Left renal cortex interstitium (tissue), 4 donors: ENCODE measurements around the gene GOLGA8B. TPM values are rescaled to one million over a fixed set of nuclear protein-coding genes. Genes with fewer than 3 reads are reported as not detected.
"Not testable (repeated sequence)": the region's sequence is repeated elsewhere in the genome, so short reads cannot be mapped to it uniquely, and the experiment has no call there.

Experiments
- DNase-seq, 4 donors: peaks; one replicate each; pipeline ENCODE4 v3.0.0-alpha.2; 2013; ENCODE audit warnings: low read depth in 4 of 4, low spot score in 2 of 4, missing footprints in 1 of 4
- polyA plus RNA-seq, 4 donors: library from polyadenylated mRNA; unstranded; fragments of 120-200 nt; gene quantifications; one replicate each; pipeline ENCODE4 v1.2.1, GENCODE V29; 2013; ENCODE audit not compliant: insufficient read length in 4 of 4

GOLGA8B gene
- polyA plus RNA-seq: 100 to 1,000 TPM in 2 of 4 donors, 10 to 100 TPM in 2; 38.6 to 172 (median 97.3) TPM

- DNase-seq: peak in 1 of 4 donors; percentile 47
These were observed at the start of gene GOLGA8B for GRCh38 chr15:34583399-34584329. Gene GOLGA8B (minus strand): TSS chr15:34583651. CDS start chr15:34535912, 47,739 bp downstream.

- DNase-seq: not testable (repeated sequence)
These were observed 49.7 kb upstream of the GOLGA8B start for GRCh38 chr15:34633165-34633564.

GRCh38 chr15:34628577-34629152 is 45.2 kb upstream of the GOLGA8B start:
- no peak for DNase-seq

GRCh38 chr15:34625007-34625406 is 41.6 kb upstream of the GOLGA8B start:
- no peak for DNase-seq

GRCh38 chr15:34621675-34622074 is 38.2 kb upstream of the GOLGA8B start:
- no peak for DNase-seq

GRCh38 chr15:34620814-34621213 is 37.4 kb upstream of the GOLGA8B start:
- DNase-seq: no peak

- no peak for DNase-seq
These were observed 36.7 kb upstream of the GOLGA8B start for GRCh38 chr15:34620142-34620541.

GRCh38 chr15:34619151-34619550 is 35.7 kb upstream of the GOLGA8B start:
- no peak for DNase-seq

- no peak for DNase-seq
These were observed 34.6 kb upstream of the GOLGA8B start for GRCh38 chr15:34618073-34618472.

- DNase-seq: peak in 1 of 4 donors; percentile 24
These were observed 33.2 kb upstream of the GOLGA8B start for GRCh38 chr15:34616613-34617012.

- DNase-seq: no peak
These were observed 30.5 kb upstream of the GOLGA8B start for GRCh38 chr15:34613997-34614396.

GRCh38 chr15:34613301-34613700 is 29.9 kb upstream of the GOLGA8B start:
- no peak for DNase-seq

GRCh38 chr15:34610354-34610753 is 26.9 kb upstream of the GOLGA8B start:
- DNase-seq: no peak

GRCh38 chr15:34609102-34610057 is 25.9 kb upstream of the GOLGA8B start:
- no peak for DNase-seq

GRCh38 chr15:34608517-34608916 is 25.1 kb upstream of the GOLGA8B start:
- DNase-seq: no peak

- DNase-seq: no peak
These were observed 24.4 kb upstream of the GOLGA8B start for GRCh38 chr15:34607832-34608231.

- no peak for DNase-seq
These were observed 23.1 kb upstream of the GOLGA8B start for GRCh38 chr15:34606545-34606944.

- DNase-seq: no peak
These were observed 22.7 kb upstream of the GOLGA8B start for GRCh38 chr15:34606131-34606530.

- DNase-seq: no peak
These were observed 19.6 kb upstream of the GOLGA8B start for GRCh38 chr15:34603095-34603494.

GRCh38 chr15:34600923-34601322 is 17.5 kb upstream of the GOLGA8B start:
- DNase-seq: no peak
